Progenitor cell of endocrine pancreas (in vitro differentiated cells): Measurements from ENCODE around the gene USP3. TPM values are rescaled to one million over a fixed set of nuclear protein-coding genes. Genes with fewer than 3 reads are reported as not detected.
A peak's percentile ranks its signal among the peaks of the same experiment; 100 is the strongest.

Experiments
- DNase-seq: peaks from one replicate; pipeline ENCODE4 v3.0.0; 2021; ENCODE audit warnings: low spot score; ENCODE audit not compliant: unreplicated experiment
- H3K27ac Mint-ChIP-seq: 2 replicates; pipeline ENCODE4 v1.8.0; 2021; ENCODE audit warnings: mild to moderate bottlenecking, moderate library complexity, mixed read lengths
- H3K27me3 Mint-ChIP-seq: 2 replicates; pipeline ENCODE4 v1.8.0; 2021; ENCODE audit warnings: mixed read lengths
- H3K36me3 Mint-ChIP-seq: 2 replicates; pipeline ENCODE4 v1.8.0; 2022; ENCODE audit warnings: mixed read lengths; ENCODE audit not compliant: insufficient read depth
- H3K4me1 Mint-ChIP-seq: 2 replicates; pipeline ENCODE4 v1.8.0; 2021; ENCODE audit warnings: low read depth, mixed read lengths
- H3K4me3 Mint-ChIP-seq: 2 replicates; pipeline ENCODE4 v1.8.0; 2021; ENCODE audit warnings: low read depth, mild to moderate bottlenecking, moderate library complexity, mixed read lengths
- H3K9me3 Mint-ChIP-seq: 2 replicates; pipeline ENCODE4 v1.8.0; 2021; ENCODE audit warnings: low read depth, mixed read lengths
- CTCF ChIP-seq: fragments of 200-600 bp; sonication (generic); IDR thresholded peaks from one replicate; pipeline ENCODE4 v1.5.0; 2021; ENCODE audit warnings: antibody characterized with exemption, mild to moderate bottlenecking; ENCODE audit not compliant: unreplicated experiment
- total RNA-seq: library from RNA; stranded (reverse); gene quantifications from 2 replicates; pipeline ENCODE4 v1.2.1, GENCODE V29; 2021

USP3 gene
- total RNA-seq, 1 donor from 2014 or later: 77.0 TPM

- no peak for DNase-seq
- peaks cover 13% of the 10 kb centered on the region for H3K27me3 Mint-ChIP-seq
- H3K27ac Mint-ChIP-seq: no peak overlapping the region
- H3K36me3 Mint-ChIP-seq: peaks cover 1% of the 10 kb centered on the region
- peak overlapping the region; percentile 49 for H3K4me3 Mint-ChIP-seq
- no peaks in the 10 kb centered on the region for H3K9me3 Mint-ChIP-seq
- no peak for TF ChIP-seq CTCF
- peaks cover 20% of the 10 kb centered on the region for H3K4me1 Mint-ChIP-seq
Observed at GRCh38 chr15:63602595-63602994, 98.2 kb downstream of the USP3 start.

- no peak overlapping the region for H3K27ac Mint-ChIP-seq
- H3K9me3 Mint-ChIP-seq: no peaks in the 10 kb centered on the region
- peaks cover 15% of the 10 kb centered on the region for H3K4me1 Mint-ChIP-seq
- H3K4me3 Mint-ChIP-seq: peak overlapping the region; percentile 25
- H3K36me3 Mint-ChIP-seq: peaks cover 7% of the 10 kb centered on the region
- peaks cover 13% of the 10 kb centered on the region for H3K27me3 Mint-ChIP-seq
- DNase-seq: no peak
- TF ChIP-seq CTCF: no peak
Observed at GRCh38 chr15:63603516-63603915, 99.1 kb downstream of the USP3 start.

- Mint-ChIP-seq H3K4me3 (no peak overlapping the region), H3K9me3 (no peaks in the 10 kb centered on the region)
Observed at GRCh38 chr15:63604281-63604680, 99.9 kb downstream of the USP3 start.

GRCh38 chr15:63605036-63605435, 100.6 kb downstream of the USP3 start:
- no peak for TF ChIP-seq CTCF
- H3K4me3 Mint-ChIP-seq: no peak overlapping the region
- no peak overlapping the region for H3K27ac Mint-ChIP-seq
- H3K4me1 Mint-ChIP-seq: peaks cover 10% of the 10 kb centered on the region
- H3K36me3 Mint-ChIP-seq: peaks cover 10% of the 10 kb centered on the region
- DNase-seq: no peak
- no peaks in the 10 kb centered on the region for H3K9me3 Mint-ChIP-seq
- H3K27me3 Mint-ChIP-seq: peaks cover 13% of the 10 kb centered on the region

More at GRCh38 chr15:63604281-63604680, 99.9 kb downstream of the USP3 start:
- Mint-ChIP-seq H3K27ac (no peak overlapping the region), H3K27me3 (peaks cover 13% of the 10 kb centered on the region), H3K36me3 (peaks cover 10% of the 10 kb centered on the region), H3K4me1 (peaks cover 10% of the 10 kb centered on the region)
- TF ChIP-seq CTCF: no peak
- DNase-seq: no peak

GRCh38 chr15:63605816-63606215, 101.4 kb downstream of the USP3 start:
- peaks cover 13% of the 10 kb centered on the region for H3K36me3 Mint-ChIP-seq
- no peaks in the 10 kb centered on the region for H3K9me3 Mint-ChIP-seq
- H3K4me3 Mint-ChIP-seq: no peak overlapping the region
- peaks cover 13% of the 10 kb centered on the region for H3K27me3 Mint-ChIP-seq
- no peak for DNase-seq
- H3K27ac Mint-ChIP-seq: no peak overlapping the region
- no peak for TF ChIP-seq CTCF
- peaks cover 17% of the 10 kb centered on the region for H3K4me1 Mint-ChIP-seq
